ENCODE results near the gene NRG2. TPM values are rescaled to one million over a fixed set of nuclear protein-coding genes. Genes with fewer than 3 reads are reported as not detected.

The NRG2 gene
- total RNA-seq, 1 experiment from 2014 or later, result not detected

- no peak overlapping the region for H3K27ac ChIP-seq (ENCODE audit: low read depth, low read length, poor library complexity, severe bottlenecking)
- ChIA-PET POLR2A (ENCODE audit: low non-redundant PET) (no interaction called here), CTCF (no interaction called here)
- peaks cover 14% of the 10 kb centered on the region for H3K27me3 ChIP-seq (replicated peaks; ENCODE audit: insufficient read depth, low read depth, low read length, poor library complexity)
- TF ChIP-seq, protein P1, sequence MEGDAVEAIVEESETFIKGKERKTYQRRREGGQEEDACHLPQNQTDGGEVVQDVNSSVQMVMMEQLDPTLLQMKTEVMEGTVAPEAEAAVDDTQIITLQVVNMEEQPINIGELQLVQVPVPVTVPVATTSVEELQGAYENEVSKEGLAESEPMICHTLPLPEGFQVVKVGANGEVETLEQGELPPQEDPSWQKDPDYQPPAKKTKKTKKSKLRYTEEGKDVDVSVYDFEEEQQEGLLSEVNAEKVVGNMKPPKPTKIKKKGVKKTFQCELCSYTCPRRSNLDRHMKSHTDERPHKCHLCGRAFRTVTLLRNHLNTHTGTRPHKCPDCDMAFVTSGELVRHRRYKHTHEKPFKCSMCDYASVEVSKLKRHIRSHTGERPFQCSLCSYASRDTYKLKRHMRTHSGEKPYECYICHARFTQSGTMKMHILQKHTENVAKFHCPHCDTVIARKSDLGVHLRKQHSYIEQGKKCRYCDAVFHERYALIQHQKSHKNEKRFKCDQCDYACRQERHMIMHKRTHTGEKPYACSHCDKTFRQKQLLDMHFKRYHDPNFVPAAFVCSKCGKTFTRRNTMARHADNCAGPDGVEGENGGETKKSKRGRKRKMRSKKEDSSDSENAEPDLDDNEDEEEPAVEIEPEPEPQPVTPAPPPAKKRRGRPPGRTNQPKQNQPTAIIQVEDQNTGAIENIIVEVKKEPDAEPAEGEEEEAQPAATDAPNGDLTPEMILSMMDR (conservative IDR thresholded peaks at IDR 0.05; ENCODE audit: low read depth, low read length), result no peak
- intact Hi-C loops (cut with micrococcal nuclease; ENCODE audit: unreplicated experiment), result no loop called here
- no peaks in the 10 kb centered on the region for H3K9me3 ChIP-seq (ENCODE audit: low read depth, low read length, poor library complexity, severe bottlenecking)
- DNase-seq (ENCODE audit: low spot score), result no peak
- no peaks in the 10 kb centered on the region for H3K4me1 ChIP-seq (ENCODE audit: insufficient read depth, low read length, poor library complexity, severe bottlenecking)
- no peak overlapping the region for H3K4me3 ChIP-seq (ENCODE audit: low read depth, low read length, poor library complexity, severe bottlenecking)
- no peaks in the 10 kb centered on the region for H3K36me3 ChIP-seq (ENCODE audit: insufficient read depth, low read length, poor library complexity, severe bottlenecking)
- no TSS peak for BruUV-seq (replicated peaks)
Measured at GRCh38 chr5:139806111-139806510, 237.0 kb downstream of the NRG2 start.

DNA sequence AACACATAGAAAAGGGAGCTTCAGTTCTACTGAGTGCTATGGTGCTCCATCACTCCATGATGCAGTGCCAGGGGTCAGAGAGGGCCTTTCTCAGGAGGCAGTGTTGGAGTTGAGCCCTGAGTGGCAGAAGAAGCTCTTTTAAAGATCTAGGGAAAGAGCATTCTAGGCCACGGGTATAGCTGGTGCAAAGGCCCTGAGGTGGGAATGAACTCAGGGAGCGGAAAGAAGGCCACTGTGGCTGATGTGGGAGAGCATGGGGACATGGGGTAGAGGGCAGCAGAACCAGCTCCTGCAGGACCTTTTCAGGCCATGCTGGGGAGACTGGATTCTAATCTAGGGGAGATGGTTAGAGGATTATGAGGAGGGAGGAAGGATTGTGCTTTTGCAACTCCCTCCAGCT lies 237.6 kb downstream of the NRG2 start:
- POLR2A ChIA-PET (ENCODE audit: low non-redundant PET), result no interaction called here
- Histone ChIP-seq H3K9me3 (ENCODE audit: low read depth, low read length, poor library complexity, severe bottlenecking) (no peaks in the 10 kb centered on the region), H3K27me3 (replicated peaks; ENCODE audit: insufficient read depth, low read depth, low read length, poor library complexity) (peaks cover 16% of the 10 kb centered on the region)

GRCh38 chr5:139804800-139805397 lies 238.2 kb downstream of the NRG2 start:
- Histone ChIP-seq H3K9me3 (ENCODE audit: low read depth, low read length, poor library complexity, severe bottlenecking) (no peaks in the 10 kb centered on the region), H3K36me3 (ENCODE audit: insufficient read depth, low read length, poor library complexity, severe bottlenecking) (no peaks in the 10 kb centered on the region), H3K27me3 (replicated peaks; ENCODE audit: insufficient read depth, low read depth, low read length, poor library complexity) (peaks cover 20% of the 10 kb centered on the region), H3K4me3 (ENCODE audit: low read depth, low read length, poor library complexity, severe bottlenecking) (no peak overlapping the region), H3K4me1 (ENCODE audit: insufficient read depth, low read length, poor library complexity, severe bottlenecking) (no peaks in the 10 kb centered on the region), H3K27ac (ENCODE audit: low read depth, low read length, poor library complexity, severe bottlenecking) (no peak overlapping the region)
- CTCF ChIA-PET, result no interaction called here
- no peak for DNase-seq (ENCODE audit: low spot score)
- no TSS peak for BruUV-seq (replicated peaks)
- TF ChIP-seq, protein P1 (conservative IDR thresholded peaks at IDR 0.05; ENCODE audit: low read depth, low read length), result no peak
- no peak for TF ChIP-seq EZH2 (IDR thresholded peaks at IDR 0.05; ENCODE audit: borderline replicate concordance, low read depth, low read length, poor library complexity, severe bottlenecking)
- POLR2A ChIA-PET (ENCODE audit: low non-redundant PET), result no interaction called here
- intact Hi-C loops (cut with micrococcal nuclease; ENCODE audit: unreplicated experiment), result no loop called here

More for the DNA sequence above, 237.6 kb downstream of the NRG2 start:
- no peak overlapping the region for H3K4me3 ChIP-seq (ENCODE audit: low read depth, low read length, poor library complexity, severe bottlenecking)
- intact Hi-C loops (cut with micrococcal nuclease; ENCODE audit: unreplicated experiment), result no loop called here
- no peaks in the 10 kb centered on the region for H3K4me1 ChIP-seq (ENCODE audit: insufficient read depth, low read length, poor library complexity, severe bottlenecking)
- no peak for DNase-seq (ENCODE audit: low spot score)
- BruUV-seq (replicated peaks), result no TSS peak
- H3K27ac ChIP-seq (ENCODE audit: low read depth, low read length, poor library complexity, severe bottlenecking), result no peak overlapping the region
- TF ChIP-seq, protein P1 (conservative IDR thresholded peaks at IDR 0.05; ENCODE audit: low read depth, low read length), result no peak
- TF ChIP-seq EZH2 (IDR thresholded peaks at IDR 0.05; ENCODE audit: borderline replicate concordance, low read depth, low read length, poor library complexity, severe bottlenecking), result no peak
- H3K36me3 ChIP-seq (ENCODE audit: insufficient read depth, low read length, poor library complexity, severe bottlenecking), result no peaks in the 10 kb centered on the region
- CTCF ChIA-PET, result no interaction called here
